HG02763 (cell line): ENCODE results near the gene DLL4.
"Not testable (repeated sequence)": the region's sequence is repeated elsewhere in the genome, so short reads cannot be mapped to it uniquely, and the experiment has no call there.

Experiments
- ATAC-seq: cut with Tn5 transposase; IDR thresholded peaks from one replicate; pipeline ENCODE4 v1.9.1; 2021; ENCODE audit warnings: mild to moderate bottlenecking, moderate library complexity; ENCODE audit not compliant: unreplicated experiment

Gene DLL4

DNA sequence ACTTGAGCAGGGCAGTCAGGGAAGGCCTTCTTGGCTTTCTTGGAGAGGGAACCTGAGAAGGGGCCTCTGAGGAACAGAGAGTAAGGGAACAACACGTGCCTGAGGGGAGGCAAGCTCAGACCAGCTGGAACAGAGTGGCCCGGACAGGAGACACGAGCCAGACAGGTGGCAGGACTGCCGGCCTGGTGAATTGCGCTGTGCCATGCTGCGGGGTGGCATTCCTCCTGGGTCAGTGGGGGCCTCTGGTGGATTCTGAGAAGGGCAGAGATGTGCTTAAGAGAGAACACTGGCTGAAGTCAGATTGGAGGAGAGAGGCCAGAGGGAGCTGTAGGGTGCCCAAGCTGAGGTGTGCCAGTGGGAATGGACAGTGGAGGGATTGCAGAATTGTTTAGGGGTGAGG lies 29.0 kb downstream of the DLL4 start:
- no peak for ATAC-seq

DNA sequence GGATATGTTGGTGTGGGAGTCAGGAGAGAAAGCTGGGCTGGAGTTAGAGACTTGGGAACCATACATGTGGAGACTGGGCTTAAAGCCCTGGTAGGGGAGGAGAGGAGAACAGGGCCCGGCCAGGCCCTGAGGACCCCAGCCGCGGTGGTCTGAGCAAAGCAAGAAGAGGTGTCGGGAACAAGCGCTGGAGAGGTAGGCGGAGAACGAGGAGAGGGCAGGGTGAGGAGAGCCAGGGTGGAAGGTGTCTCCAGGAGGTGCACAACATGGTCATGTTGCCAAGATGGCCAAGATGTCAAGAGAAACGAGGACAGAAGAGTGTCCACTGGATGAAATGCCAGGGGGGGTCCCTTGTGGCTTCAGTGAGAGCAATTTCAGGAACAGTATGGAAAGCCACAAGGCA lies 29.6 kb downstream of the DLL4 start:
- no peak for ATAC-seq

DNA sequence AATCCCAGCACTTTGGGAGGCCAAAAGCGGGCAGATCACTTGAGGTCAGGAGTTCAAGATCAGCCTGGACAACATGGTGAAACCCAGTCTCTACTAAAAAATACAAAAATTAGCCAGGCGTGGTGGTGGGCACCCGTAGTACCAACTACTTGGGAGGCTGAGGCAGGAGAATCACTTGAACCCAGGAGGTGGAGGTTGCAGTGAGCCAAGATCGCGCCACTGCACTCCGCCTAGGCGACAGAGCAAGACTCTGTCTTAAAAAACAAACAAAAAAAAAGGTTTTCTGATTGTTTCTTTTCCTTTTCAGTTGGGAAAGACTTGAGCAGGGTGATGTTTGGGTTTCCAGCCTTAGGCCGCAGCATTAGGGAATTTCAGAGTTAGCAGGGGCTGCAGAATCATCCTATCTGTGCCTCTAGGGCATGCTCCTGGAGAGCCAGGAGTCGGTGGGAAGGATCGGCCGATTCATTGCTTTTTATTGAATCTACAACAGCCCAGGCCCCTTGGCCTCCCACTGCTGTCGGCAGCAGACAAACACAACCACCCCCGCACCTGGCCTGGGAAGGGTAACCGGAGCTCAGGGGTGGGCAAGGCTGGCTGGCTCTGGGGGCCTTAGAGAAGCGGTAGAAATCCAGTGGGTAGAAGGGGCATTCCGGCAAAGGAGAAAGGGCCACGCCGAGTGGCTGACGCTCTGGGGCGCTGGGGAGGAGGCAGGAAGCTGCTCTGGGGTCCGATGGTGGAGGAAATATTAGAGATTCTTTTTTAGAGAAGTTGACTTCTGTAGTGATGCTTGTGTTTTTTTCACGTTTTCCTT lies 30.4 kb downstream of the DLL4 start:
- no peak for ATAC-seq

DNA sequence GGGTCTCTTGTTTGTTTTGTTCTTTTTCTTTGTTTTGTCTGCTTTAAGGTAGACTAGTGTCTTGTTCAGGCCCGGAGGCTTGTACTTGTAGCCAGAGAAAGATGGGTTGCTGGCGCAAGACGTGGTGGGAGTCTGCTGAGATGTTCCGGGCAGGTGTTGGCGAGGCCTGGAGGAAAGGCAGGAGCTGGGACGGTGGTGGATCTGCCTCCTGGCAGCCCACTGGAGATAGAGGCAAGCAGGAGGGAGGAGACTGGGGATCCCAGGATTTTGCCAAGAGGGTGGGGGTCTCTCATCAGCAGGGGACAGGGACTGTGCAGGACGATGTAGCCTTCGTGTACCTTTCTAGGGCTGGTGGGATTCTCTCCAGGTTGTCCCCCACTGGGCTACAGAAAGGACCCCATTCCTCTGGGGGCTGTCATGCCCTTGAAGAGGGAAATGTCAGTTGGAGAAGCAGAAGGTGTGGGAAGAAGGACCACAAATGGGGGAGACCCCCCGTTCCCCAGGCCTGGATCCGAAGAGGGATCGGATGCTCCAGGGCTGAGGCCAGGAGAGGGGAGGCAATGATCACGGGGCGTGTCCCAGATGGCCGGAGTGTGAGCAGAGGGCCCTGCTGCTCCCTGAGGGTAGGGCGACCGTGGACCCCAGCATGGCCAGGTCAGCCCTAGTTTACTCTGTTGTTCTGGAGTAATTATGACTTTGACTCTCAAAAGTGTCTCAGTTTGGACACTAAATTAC lies 31.2 kb downstream of the DLL4 start:
- no peak for ATAC-seq

DNA sequence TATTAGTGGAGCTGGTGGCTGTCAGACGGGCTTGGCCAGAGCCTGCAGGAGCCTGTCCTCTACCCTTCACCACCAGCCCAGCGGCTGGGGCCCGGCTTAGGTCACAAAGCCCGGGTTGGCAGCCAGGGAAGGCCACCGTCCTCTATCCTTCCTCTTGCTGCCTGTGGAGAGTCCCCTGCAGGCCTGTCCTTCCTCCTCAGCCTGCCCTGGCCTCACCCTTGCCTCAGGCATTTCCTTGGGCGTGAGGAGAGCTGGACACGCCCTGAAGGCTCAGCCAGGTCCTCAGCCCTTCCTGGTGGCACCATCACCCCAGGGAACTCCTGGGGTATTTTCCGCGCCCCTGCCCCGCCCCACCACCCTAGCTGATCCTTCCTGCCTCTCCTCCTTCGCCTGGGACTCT lies 31.8 kb downstream of the DLL4 start:
- ATAC-seq: no peak

DNA sequence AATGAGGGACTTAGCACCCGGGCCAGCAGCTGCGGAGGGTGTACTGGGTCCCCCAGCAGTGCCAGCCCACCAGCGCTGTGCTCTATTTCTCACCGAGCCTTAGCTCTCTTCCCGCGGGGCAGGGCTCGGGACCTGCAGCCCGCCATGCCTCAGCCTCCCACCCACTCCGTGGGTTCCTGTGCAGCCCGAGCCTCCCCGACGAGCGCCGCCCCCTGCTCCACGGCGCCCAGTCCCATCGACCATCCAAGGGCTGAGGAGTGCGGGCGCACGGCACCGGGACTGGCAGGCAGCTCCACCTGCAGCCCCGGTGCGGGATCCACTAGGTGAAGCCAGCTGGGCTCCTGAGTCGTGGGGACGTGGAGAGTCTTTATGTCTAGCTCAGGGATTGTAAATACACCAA lies 32.6 kb downstream of the DLL4 start:
- ATAC-seq: not testable (repeated sequence)

DNA sequence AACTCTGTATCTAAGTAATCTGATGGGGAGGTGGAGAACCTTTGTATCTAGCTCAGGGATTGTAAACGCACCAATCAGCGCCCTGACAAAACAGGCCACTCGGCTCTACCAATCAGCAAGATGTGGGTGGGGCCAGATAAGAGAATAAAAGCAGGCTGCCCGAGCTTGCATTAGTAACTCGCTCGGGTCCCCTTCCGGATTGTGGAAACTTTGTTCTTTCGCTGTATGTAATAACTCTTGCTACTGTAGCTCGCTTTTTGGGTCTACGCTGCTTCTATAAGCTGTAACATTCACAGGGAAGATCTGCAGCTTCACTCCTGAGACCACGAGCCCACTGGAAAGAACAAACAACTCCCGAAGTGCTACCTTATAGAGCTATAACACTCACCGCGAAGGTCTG lies 33.2 kb downstream of the DLL4 start:
- ATAC-seq: not testable (repeated sequence)

DNA sequence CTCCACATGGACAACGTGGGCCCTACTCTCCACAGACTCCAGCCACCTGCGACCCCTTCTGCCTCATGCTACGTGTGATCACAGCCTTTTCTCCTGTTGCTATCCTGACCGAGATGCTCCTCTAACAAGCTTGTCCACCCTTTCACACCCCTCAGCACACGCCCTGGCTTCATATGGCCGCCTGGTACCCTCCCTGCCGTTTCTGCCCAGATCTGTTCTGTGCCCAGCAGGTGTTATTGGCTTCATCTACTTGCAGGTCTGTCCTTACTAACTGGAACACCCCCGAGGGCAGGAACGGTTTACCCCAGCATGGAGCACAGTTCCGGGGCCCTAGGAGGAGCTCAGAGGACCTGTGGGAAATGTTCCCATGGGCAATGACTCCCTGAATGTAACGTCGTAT lies 34.1 kb downstream of the DLL4 start:
- ATAC-seq: no peak

DNA sequence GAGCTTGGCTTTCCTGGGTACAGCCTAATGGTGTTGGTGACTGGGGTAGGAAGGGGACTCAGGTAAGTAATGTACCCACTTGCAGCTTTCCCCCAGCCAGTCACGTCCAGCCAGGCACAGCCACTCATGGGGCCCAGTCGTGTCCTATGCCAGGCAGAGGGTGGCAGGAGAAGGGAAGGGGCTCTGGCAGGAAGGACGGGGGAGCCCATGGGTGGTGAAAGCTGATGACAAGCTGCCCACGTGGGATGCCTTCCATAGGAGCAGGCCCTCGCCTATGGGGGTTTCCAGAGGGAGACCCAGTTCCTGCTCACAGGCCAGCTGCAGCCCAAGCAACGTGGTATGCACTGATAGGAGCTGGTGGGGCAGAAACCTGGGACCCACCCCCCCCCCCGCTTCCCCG lies 34.9 kb downstream of the DLL4 start:
- no peak for ATAC-seq

DNA sequence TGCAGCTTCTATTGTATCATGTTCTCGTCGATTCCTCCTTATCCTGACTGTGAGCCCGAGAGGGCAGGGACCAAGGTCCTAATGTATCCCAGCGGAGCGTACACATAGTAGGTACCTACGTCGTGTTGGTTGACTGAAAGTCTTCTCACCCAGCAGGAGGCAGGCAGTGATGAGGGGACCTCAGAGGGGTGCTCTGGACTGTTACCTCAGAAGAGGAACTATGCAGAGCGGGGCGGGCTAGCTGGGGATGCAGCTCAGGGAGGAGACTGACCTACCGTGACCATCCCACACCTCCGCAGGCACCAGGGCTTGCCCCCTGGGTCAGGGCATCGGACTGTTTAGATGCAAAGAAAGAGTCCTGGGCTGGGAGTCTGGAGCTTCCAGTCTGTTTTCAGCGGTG lies 35.5 kb downstream of the DLL4 start:
- ATAC-seq: no peak

DNA sequence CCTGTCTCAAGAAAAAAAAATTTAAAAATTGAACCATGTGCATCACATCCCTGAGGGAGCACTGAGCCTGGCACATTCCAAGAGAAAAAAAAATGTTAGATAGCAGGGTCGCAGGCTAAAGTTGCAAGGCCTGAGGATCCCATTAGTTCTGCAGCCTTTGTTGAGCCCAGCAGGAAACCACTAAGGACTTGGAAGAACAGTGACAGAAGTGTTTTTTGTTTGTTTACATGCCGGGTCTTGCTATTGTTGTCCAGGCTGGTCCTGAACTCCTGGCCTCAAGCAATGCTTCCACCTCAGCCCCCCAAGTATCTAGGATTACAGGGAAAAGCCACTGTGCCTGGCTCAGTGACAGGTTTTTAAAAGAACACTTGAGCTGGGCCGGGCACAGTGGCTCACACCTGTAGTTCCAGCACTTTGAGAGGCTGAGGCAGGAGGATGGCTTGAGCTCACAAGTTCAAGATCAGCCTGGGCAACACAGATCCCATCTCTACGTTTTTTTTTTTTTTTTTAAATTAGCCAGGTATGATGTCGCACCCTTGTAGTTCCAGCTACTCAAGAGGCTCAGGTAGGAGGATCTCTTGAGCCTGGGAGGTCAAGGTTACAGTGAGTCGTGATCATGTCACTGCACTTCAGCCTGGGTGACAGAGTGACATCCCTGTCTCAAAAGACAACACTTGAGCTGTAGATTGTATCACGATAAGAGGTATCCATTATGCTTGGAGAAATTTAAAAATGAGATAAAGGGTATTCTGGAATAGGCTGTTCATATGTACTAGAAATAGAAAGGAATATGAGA lies 39.3 kb downstream of the DLL4 start:
- no peak for ATAC-seq

DNA sequence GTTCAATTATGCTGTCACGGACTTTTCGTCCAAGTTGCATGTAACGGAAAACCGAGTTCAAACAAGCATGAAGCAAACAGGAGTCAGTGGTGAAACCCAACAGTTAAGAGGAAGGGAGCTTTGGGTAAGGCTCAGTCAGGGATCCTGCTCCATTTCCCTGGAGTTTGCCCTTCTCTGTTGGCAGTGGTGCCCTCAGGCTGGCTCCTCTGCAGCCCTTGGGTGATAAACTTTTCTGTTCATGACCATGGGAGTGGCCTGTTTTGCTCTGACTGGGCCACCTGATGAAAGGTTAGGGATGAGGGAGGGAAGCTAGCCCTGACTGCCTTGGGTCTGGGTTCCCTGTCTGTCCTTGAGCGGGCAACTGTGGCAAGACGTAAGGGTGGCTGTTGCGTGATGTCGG lies 40.2 kb downstream of the DLL4 start:
- no peak for ATAC-seq

DNA sequence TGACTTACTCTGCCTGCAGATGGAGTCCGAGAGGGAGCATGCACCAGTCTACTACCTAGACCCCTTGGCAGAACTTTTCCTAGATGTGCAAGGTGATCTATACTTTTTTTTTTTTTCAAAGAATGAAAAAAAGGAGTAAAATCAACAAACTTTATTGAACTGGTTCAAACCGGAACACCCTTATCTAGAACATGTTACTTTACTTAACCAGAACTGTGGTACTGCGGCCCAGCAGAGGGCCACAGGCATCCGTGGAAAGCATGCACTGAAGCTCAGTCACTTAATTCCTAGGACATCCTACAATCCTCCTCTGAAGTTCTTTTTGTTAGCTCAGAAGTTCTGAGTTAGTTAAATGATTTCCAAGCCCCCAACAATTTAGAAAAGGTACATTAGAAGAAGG lies 45.7 kb downstream of the DLL4 start:
- ATAC-seq: no peak

DNA sequence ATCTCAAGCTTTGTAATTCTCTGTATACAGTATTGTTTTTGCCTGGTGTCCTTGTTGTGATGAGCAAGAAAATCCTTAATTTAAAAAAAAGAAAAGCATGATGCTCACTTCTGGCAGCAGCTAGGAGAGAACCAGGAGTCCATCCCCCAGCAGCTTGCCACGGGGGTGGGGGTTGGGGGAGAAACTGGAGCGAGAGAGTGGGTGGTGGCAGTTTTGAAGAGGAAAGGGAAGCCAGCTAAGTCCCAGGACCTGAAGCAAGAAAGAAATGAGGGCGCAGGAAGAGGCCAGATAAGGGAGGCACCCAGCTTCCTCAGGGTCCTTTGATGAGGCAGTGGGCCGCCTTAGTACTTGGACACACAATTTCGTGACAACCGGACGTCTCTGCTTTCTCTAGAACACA lies 47.7 kb downstream of the DLL4 start:
- ATAC-seq: no peak

DNA sequence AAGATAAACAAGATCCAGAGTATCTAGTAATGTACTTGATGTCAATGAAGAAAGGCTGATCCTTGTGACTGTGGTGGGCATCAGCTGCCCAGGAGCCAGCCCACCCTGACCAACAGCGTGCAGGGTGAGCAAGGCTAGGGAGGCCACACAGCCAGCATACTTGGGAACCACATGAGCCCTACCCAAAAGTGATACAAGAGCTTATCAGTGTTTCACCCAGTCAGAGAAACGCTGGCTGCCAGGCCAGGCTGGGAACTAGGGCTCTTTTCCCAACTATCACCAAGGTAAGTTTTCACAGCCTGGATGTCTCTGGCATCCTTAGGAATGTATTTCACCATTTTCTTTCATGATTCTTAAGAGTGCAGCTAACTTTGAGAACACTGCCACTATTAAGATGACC lies 49.0 kb downstream of the DLL4 start:
- no peak for ATAC-seq

DNA sequence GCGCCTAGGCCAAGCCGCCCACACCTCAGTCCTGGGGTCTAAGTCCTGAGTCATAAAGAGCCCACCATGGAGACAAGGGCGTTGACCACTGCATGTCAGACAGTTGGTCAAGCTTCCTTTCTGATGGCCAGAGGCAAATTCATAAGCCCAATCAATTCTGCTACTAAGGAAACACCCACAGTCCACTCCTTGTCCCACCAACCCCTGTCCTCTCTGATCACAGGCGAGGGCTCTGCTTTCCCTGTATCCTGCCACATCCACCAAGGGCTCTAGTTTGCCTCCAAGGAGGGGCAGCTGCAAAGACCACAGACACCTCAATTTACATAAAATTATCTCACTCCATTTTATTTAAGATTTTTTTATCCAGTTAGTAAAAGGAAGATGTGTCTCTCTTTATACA lies 49.4 kb downstream of the DLL4 start:
- ATAC-seq: no peak

DNA sequence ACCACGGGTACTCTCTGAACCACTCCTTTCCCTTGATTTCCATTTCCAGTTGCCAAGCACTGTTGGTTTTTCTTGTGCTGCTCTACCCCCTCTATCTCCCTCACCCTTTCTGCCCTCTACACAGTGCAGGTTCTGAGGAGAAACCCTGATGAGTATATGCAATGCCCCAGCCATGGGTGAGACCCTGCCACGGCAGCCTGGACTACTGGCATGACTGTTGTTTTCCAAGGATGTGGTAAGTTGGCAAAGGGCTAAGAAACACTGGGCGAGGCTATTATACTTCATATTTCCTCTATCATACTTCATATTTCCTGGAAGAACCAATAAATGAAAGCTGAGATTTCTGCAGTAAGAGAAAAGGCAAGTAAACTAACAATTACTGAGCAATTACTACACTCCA lies 52.0 kb downstream of the DLL4 start:
- ATAC-seq: no peak

DNA sequence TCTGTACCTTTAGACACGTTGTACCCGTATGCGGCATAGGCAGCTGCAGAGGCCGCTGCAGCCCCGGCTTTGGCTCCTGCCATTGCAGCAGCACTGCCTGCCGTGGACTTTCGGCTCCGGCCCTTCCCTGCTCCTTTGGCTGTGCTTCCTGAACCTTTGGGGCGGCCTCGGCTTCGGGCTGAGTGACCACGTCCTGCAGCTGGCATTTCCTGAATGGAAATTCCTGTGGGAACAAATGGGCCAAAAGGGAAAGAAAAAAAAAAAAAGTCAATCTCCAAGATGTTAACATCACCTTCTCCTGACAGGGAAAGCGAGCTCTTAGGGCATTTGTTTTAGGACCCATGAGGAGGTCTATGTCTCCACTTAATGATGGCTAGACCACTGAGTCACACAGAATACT lies 53.7 kb downstream of the DLL4 start:
- ATAC-seq: no peak

DNA sequence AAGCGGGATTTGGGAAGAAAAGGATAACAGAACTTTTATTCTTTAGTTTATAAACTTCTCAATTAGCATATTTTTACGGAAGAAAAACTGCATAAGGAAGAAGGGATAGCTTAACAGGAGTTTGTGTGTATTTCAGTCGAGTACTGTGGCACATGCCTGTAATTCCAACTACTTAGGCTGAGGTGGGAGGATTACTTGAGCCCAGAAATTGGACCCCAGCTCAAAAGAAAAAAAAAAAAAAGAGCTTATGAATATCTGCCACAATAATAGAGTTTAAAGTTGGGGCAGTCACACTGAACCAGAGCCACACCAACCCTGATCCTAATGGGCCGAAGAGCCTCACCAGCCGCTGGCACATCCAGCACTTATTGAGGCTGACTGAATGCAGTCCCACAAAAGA lies 55.3 kb downstream of the DLL4 start:
- ATAC-seq: no peak

DNA sequence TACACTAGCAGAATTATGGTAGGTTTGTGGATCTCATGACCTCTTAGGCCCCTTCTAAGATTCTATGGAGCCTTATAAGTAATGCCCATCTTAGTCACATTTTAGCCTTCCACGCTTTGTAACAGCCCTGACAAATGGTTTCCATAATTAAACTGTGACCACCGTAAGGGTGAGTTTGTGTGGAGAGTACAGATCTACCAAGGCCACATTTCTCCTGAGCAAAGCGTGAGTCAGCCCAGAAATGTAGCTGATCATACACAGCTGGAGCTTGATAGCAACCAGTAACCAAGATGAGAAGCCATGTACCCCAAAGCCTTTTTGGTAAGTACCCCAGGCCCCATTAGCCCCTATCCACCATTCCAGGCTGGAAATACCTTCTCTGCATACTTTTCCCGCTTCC lies 55.8 kb downstream of the DLL4 start:
- ATAC-seq: no peak

DNA sequence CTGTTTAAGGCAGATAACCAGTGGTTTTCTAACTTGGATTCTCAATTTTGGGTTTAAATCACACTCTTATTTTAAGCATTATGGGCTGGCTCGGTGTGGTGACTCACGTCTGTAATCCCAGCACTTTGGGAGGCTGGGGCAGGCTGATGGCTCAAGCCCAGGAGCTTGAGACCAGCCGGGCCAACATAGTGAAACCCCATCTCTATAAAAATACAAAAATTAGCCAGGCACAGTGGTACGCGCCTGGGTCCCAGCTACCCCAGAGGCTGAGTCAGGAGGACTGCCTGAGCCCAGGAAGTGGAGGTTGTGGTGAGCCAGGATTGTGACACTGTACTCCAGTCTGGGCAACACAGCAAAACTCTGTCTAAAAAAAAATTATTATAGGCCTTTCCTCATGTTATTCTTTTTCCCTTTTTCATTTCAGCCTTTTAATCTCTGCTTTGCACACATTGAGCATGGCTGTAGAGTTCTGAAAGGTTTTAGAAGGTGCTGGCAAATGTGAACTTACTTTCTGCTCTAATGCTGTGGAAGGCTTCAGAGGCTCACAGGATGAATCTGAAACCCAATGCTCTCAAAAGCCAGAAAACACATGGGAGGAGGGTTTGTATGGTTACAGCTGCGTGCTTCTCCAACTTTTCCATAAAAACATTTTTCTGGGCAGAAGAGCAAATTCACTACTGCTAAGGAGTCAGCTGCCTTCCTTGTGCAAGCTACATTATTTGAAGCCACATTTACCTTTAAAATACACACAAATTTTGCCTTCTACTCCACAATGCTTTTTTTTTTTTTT lies 56.6 kb downstream of the DLL4 start:
- ATAC-seq: no peak
